Astrocyte (in vitro differentiated cells and primary cell): ENCODE results near the gene LIMS2. TPM values are rescaled to one million over a fixed set of nuclear protein-coding genes. Genes with fewer than 3 reads are reported as not detected.

Experiments
- DNase-seq: peaks from one replicate; pipeline ENCODE4 v3.0.0-alpha.2; 2010; ENCODE audit warnings: low read depth
- FAIRE-seq: peaks from 2 replicates; lab custom pipeline; 2011; peaks lifted over from hg19 to GRCh38; lab: Jason Lieb, UNC
- H2AFZ ChIP-seq: 2 replicates; pipeline ENCODE4 v1.6.0; 2012; ENCODE audit warnings: low read depth, low read length, inconsistent platforms
- H3K27ac ChIP-seq: 2 replicates; pipeline ENCODE4 v1.5.1; 2011; ENCODE audit warnings: low read depth, low read length, inconsistent platforms
- H3K27me3 ChIP-seq: 2 replicates; pipeline ENCODE4 v1.6.0; 2011; ENCODE audit warnings: low read length, inconsistent platforms; ENCODE audit not compliant: insufficient read depth
- H3K36me3 ChIP-seq: 2 replicates; pipeline ENCODE4 v1.5.1; 2011; ENCODE audit warnings: low read length, inconsistent platforms; ENCODE audit not compliant: insufficient read depth
- H3K4me1 ChIP-seq: 2 replicates; pipeline ENCODE4 v1.5.1; 2011; ENCODE audit warnings: low read length, inconsistent platforms; ENCODE audit not compliant: insufficient read depth
- H3K4me2 ChIP-seq: 2 replicates; pipeline ENCODE4 v1.6.0; 2012; ENCODE audit warnings: low read length, inconsistent platforms
- H3K4me3 ChIP-seq: 2 replicates; pipeline ENCODE4 v1.5.1; 2011; ENCODE audit warnings: low read depth, mild to moderate bottlenecking, low read length, inconsistent platforms; ENCODE audit not compliant: insufficient read depth
- H3K79me2 ChIP-seq: 2 replicates; pipeline ENCODE4 v1.6.0; 2012; ENCODE audit warnings: mild to moderate bottlenecking, low read length, inconsistent platforms; ENCODE audit not compliant: insufficient read depth
- H3K9ac ChIP-seq: 2 replicates; pipeline ENCODE4 v1.6.0; 2012; ENCODE audit warnings: mild to moderate bottlenecking, low read length, inconsistent platforms
- H3K9me3 ChIP-seq: 2 replicates; pipeline ENCODE4 v1.5.1; 2012; ENCODE audit warnings: low read depth, mild to moderate bottlenecking, low read length, inconsistent platforms; ENCODE audit not compliant: insufficient read depth
- H4K20me1 ChIP-seq: 2 replicates; pipeline ENCODE4 v1.6.0; 2012; ENCODE audit warnings: low read length, inconsistent platforms; ENCODE audit not compliant: insufficient read depth
- H3K27ac Mint-ChIP-seq: one replicate; pipeline ENCODE4 v1.8.0; 2021; ENCODE audit warnings: mild to moderate bottlenecking, mixed read lengths; ENCODE audit not compliant: unreplicated experiment
- H3K27me3 Mint-ChIP-seq: one replicate; pipeline ENCODE4 v1.8.0; 2021; ENCODE audit warnings: low read depth, mixed read lengths; ENCODE audit not compliant: unreplicated experiment
- H3K36me3 Mint-ChIP-seq: one replicate; pipeline ENCODE4 v1.8.0; 2021; ENCODE audit warnings: low read depth, mixed read lengths; ENCODE audit not compliant: unreplicated experiment
- H3K4me1 Mint-ChIP-seq: one replicate; pipeline ENCODE4 v1.8.0; 2021; ENCODE audit warnings: low read depth, mixed read lengths; ENCODE audit not compliant: unreplicated experiment
- H3K4me3 Mint-ChIP-seq: one replicate; pipeline ENCODE4 v1.8.0; 2021; ENCODE audit warnings: mild to moderate bottlenecking, moderate library complexity, mixed read lengths; ENCODE audit not compliant: unreplicated experiment
- H3K9me3 Mint-ChIP-seq: one replicate; pipeline ENCODE4 v1.8.0; 2021; ENCODE audit warnings: mild to moderate bottlenecking, mixed read lengths; ENCODE audit not compliant: unreplicated experiment
- CTCF ChIP-seq: IDR thresholded peaks from 2 replicates; pipeline ENCODE4 v1.5.1; 2011; ENCODE audit warnings: low read depth, mild to moderate bottlenecking, inconsistent platforms, low read length, moderate library complexity; ENCODE audit not compliant: insufficient read depth
- EZH2 ChIP-seq: IDR thresholded peaks from 2 replicates; pipeline ENCODE4 v1.6.1; 2012; ENCODE audit warnings: mild to moderate bottlenecking, low read length, inconsistent platforms; ENCODE audit not compliant: insufficient read depth
- total RNA-seq: library from RNA; stranded (reverse); gene quantifications from 2 replicates; pipeline ENCODE4 v1.2.1, GENCODE V29; 2021

LIMS2 gene
- total RNA-seq, 1 donor from 2014 or later: 73.3 TPM

GRCh38 chr2:127630096-127630863 is 45.0 kb downstream of the LIMS2 start:
- H2AFZ ChIP-seq: no peak overlapping the region
- no peaks in the 10 kb centered on the region for H3K36me3 ChIP-seq
- peak overlapping the region; percentile 92 for H3K27ac Mint-ChIP-seq
- DNase-seq (no peak), FAIRE-seq (no peak)
- H3K4me2 ChIP-seq: no peak overlapping the region
- no peaks in the 10 kb centered on the region for H3K9me3 Mint-ChIP-seq
- H3K4me3 ChIP-seq: no peak overlapping the region
- H3K4me3 Mint-ChIP-seq: peak overlapping the region; percentile 23
- H3K4me1 Mint-ChIP-seq: peaks cover 6% of the 10 kb centered on the region
- H3K79me2 ChIP-seq: no peaks in the 10 kb centered on the region
- H4K20me1 ChIP-seq: no peaks in the 10 kb centered on the region
- peaks cover 11% of the 10 kb centered on the region for H3K27me3 Mint-ChIP-seq
- TF ChIP-seq EZH2 (no peak), CTCF (no peak)
- no peaks in the 10 kb centered on the region for H3K9me3 ChIP-seq
- H3K36me3 Mint-ChIP-seq: no peaks in the 10 kb centered on the region
- no peaks in the 10 kb centered on the region for H3K4me1 ChIP-seq
- no peaks in the 10 kb centered on the region for H3K27me3 ChIP-seq
- H3K27ac ChIP-seq: no peak overlapping the region
- H3K9ac ChIP-seq: no peak overlapping the region

GRCh38 chr2:127629637-127630036 is 45.7 kb downstream of the LIMS2 start:
- H3K4me1 ChIP-seq: no peaks in the 10 kb centered on the region
- H3K9ac ChIP-seq: no peak overlapping the region
- TF ChIP-seq EZH2 (no peak), CTCF (no peak)
- no peaks in the 10 kb centered on the region for H3K27me3 ChIP-seq
- no peak overlapping the region for H3K4me3 ChIP-seq
- H3K36me3 ChIP-seq: no peaks in the 10 kb centered on the region
- DNase-seq (no peak), FAIRE-seq (no peak)
- Mint-ChIP-seq H3K9me3 (no peaks in the 10 kb centered on the region), H3K36me3 (no peaks in the 10 kb centered on the region), H3K4me1 (peaks cover 6% of the 10 kb centered on the region), H3K27ac (peak overlapping the region; percentile 92), H3K4me3 (no peak overlapping the region), H3K27me3 (peaks cover 11% of the 10 kb centered on the region)
- H2AFZ ChIP-seq: no peak overlapping the region
- H4K20me1 ChIP-seq: no peaks in the 10 kb centered on the region
- H3K4me2 ChIP-seq: no peak overlapping the region
- no peak overlapping the region for H3K27ac ChIP-seq
- H3K9me3 ChIP-seq: no peaks in the 10 kb centered on the region
- no peaks in the 10 kb centered on the region for H3K79me2 ChIP-seq
